Fibroblast of lung (primary cell): ENCODE results near the gene APOO. TPM values are rescaled to one million over a fixed set of nuclear protein-coding genes. Genes with fewer than 3 reads are reported as not detected.

Experiments
- DNase-seq, 2 donors: peaks; one replicate each; pipeline versions ENCODE4 v3.0.0 to v3.0.0-alpha.2; 2010; ENCODE audit warnings: low read depth in 2 of 2
- H2AFZ ChIP-seq: 2 replicates; pipeline ENCODE4 v1.5.1; 2012; ENCODE audit warnings: low read length, control low read depth, inconsistent platforms
- H3K27ac ChIP-seq: 2 replicates; pipeline ENCODE4 v1.5.1; 2011; ENCODE audit warnings: low read length, control low read depth; ENCODE audit not compliant: insufficient read depth
- H3K27me3 ChIP-seq: 2 replicates; pipeline ENCODE4 v1.5.1; 2011; ENCODE audit warnings: mild to moderate bottlenecking, low read length; ENCODE audit not compliant: control insufficient read depth, insufficient read depth
- H3K36me3 ChIP-seq: 2 replicates; pipeline ENCODE4 v1.5.1; 2011; ENCODE audit warnings: low read length; ENCODE audit not compliant: control insufficient read depth, insufficient read depth
- H3K4me1 ChIP-seq: 2 replicates; pipeline ENCODE4 v1.5.1; 2011; ENCODE audit warnings: low read length; ENCODE audit not compliant: control insufficient read depth, insufficient read depth; ENCODE audit errors: extremely low read depth
- H3K4me2 ChIP-seq: 2 replicates; pipeline ENCODE4 v1.5.1; 2011; ENCODE audit warnings: low read length, control low read depth; ENCODE audit not compliant: insufficient read depth; ENCODE audit errors: extremely low read depth
- H3K4me3 ChIP-seq, 4 experiments: fragments of 200-600 bp in 1 of 4; sonication (generic) in 1 of 4; replicated peaks in 1 of 4; 2 replicates each; pipeline ENCODE4 v1.5.1; 2011 to 2016; ENCODE audit warnings: low read length in 4 of 4, low read depth in 3 of 4, mild to moderate bottlenecking in 3 of 4, control low read depth in 2 of 4, inconsistent platforms in 1 of 4, mixed read lengths in 1 of 4; ENCODE audit not compliant: insufficient read depth in 1 of 4; ENCODE audit errors: control extremely low read depth in 1 of 4
- H3K79me2 ChIP-seq: 2 replicates; pipeline ENCODE4 v1.5.1; 2012; ENCODE audit warnings: mild to moderate bottlenecking, low read length, inconsistent platforms; ENCODE audit not compliant: control insufficient read depth, insufficient read depth
- H3K9ac ChIP-seq: 2 replicates; pipeline ENCODE4 v1.5.1; 2011; ENCODE audit warnings: mild to moderate bottlenecking, low read length, control low read depth; ENCODE audit not compliant: insufficient read depth
- H3K9me3 ChIP-seq: 2 replicates; pipeline ENCODE4 v1.5.1; 2012; ENCODE audit warnings: low read depth, low read length; ENCODE audit not compliant: control insufficient read depth, insufficient read depth
- H4K20me1 ChIP-seq: 2 replicates; pipeline ENCODE4 v1.5.1; 2011; ENCODE audit warnings: low read length; ENCODE audit not compliant: control insufficient read depth, insufficient read depth; ENCODE audit errors: extremely low read depth
- EZH2 ChIP-seq: IDR thresholded peaks from 2 replicates; pipeline ENCODE4 v1.5.1; 2012; ENCODE audit warnings: low read length, control low read depth, mild to moderate bottlenecking; ENCODE audit errors: missing control alignments
- polyA plus RNA-seq, 2 donors: library from polyadenylated mRNA; depleted of rRNA in 1 of 2; stranded (reverse) in 1 of 2; unstranded in 1 of 2; fragments of >200 nt; gene quantifications; 2 replicates each; pipeline ENCODE4 v1.2.1, GENCODE V29; 2011 to 2012; ENCODE audit warnings: missing spikeins in 1 of 2
- total RNA-seq: library from RNA; depleted of rRNA; stranded (reverse); fragments of >200 nt; gene quantifications from 2 replicates; pipeline ENCODE4 v1.2.1, GENCODE V29; 2014
- TF ChIP-seq, protein P1 (sequence below), 2 donors: IDR thresholded peaks in 1 of 2; conservative IDR thresholded peaks in 1 of 2; 1 replicate in 1 of 2; 2 replicates in 1 of 2; pipeline ENCODE4 v1.5.1; 2011 to 2012; ENCODE audit warnings: low read length in 2 of 2, control low read depth in 1 of 2, inconsistent platforms in 1 of 2, low read depth in 1 of 2, mild to moderate bottlenecking in 1 of 2

The APOO gene
- total and polyA plus RNA-seq, 2 donors (not counting 1 experiment from before 2014, with no cell fraction given), result 8.1 to 17.0 TPM

DNA sequence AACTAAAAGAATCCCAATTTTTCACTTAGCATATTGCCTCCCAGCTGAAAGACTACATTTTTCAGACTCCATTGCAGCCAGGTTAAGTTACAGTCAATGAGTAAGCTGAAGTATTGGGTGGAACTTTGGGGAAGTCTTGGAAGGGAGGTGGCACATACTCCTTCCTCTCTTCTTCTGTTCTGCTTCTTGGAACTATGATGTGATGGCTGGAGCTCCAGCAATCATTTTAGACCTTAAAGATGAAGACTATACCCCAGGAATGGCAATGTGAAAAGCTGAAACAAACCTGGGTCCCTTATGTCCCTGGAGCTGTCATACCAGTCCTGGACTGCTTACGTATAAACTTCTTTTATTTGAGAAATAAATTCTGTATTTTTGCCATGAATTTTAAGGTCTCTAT lies 93.9 kb downstream of the APOO start:
- Histone ChIP-seq H2AFZ (no peak overlapping the region), H3K9ac (no peak overlapping the region), H3K9me3 (no peaks in the 10 kb centered on the region), H3K79me2 (no peaks in the 10 kb centered on the region), H3K36me3 (no peaks in the 10 kb centered on the region), H3K4me3 (no peak overlapping the region), H3K4me1 (no peaks in the 10 kb centered on the region), H3K27ac (no peak overlapping the region), H3K4me2 (no peak overlapping the region), H4K20me1 (no peaks in the 10 kb centered on the region), H3K27me3 (no peaks in the 10 kb centered on the region)
- TF ChIP-seq, protein P1, sequence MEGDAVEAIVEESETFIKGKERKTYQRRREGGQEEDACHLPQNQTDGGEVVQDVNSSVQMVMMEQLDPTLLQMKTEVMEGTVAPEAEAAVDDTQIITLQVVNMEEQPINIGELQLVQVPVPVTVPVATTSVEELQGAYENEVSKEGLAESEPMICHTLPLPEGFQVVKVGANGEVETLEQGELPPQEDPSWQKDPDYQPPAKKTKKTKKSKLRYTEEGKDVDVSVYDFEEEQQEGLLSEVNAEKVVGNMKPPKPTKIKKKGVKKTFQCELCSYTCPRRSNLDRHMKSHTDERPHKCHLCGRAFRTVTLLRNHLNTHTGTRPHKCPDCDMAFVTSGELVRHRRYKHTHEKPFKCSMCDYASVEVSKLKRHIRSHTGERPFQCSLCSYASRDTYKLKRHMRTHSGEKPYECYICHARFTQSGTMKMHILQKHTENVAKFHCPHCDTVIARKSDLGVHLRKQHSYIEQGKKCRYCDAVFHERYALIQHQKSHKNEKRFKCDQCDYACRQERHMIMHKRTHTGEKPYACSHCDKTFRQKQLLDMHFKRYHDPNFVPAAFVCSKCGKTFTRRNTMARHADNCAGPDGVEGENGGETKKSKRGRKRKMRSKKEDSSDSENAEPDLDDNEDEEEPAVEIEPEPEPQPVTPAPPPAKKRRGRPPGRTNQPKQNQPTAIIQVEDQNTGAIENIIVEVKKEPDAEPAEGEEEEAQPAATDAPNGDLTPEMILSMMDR (conservative IDR thresholded peaks at IDR 0.05 in 1 of 2, IDR thresholded peaks at IDR 0.05 in 1 of 2; ENCODE audit: low read depth in 1 of 2, low read length in 2 of 2), result no peak
- no peak for TF ChIP-seq EZH2
- DNase-seq, result no peak

DNA sequence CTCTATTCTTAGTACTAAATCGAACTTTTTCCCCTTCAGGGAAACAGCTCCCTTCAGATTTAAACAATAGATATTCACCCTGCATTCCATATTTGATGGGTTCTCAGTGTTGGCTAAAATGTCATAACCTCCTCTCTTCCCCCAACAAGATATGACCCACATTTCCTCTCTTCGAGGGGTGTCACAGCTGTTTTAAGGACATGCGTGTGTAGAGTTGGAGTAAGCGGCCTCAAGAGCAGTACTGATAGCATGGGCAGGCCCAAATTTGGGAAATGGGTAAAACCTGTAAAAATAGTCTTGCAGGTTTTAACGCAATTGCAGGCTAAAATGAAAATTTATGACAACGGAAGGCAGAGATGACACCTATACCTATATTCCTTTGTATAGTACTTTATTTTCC lies 96.1 kb downstream of the APOO start:
- H3K27me3 ChIP-seq, result no peaks in the 10 kb centered on the region
- TF ChIP-seq EZH2, result no peak
- no peak overlapping the region for H3K4me3 ChIP-seq
- H3K4me2 ChIP-seq, result no peak overlapping the region
- no peaks in the 10 kb centered on the region for H3K9me3 ChIP-seq
- H3K4me1 ChIP-seq, result no peaks in the 10 kb centered on the region
- H3K36me3 ChIP-seq, result no peaks in the 10 kb centered on the region
- H3K9ac ChIP-seq, result no peak overlapping the region
- no peak overlapping the region for H2AFZ ChIP-seq
- DNase-seq, result no peak
- no peaks in the 10 kb centered on the region for H3K79me2 ChIP-seq
- H4K20me1 ChIP-seq, result no peaks in the 10 kb centered on the region
- no peak overlapping the region for H3K27ac ChIP-seq

DNA sequence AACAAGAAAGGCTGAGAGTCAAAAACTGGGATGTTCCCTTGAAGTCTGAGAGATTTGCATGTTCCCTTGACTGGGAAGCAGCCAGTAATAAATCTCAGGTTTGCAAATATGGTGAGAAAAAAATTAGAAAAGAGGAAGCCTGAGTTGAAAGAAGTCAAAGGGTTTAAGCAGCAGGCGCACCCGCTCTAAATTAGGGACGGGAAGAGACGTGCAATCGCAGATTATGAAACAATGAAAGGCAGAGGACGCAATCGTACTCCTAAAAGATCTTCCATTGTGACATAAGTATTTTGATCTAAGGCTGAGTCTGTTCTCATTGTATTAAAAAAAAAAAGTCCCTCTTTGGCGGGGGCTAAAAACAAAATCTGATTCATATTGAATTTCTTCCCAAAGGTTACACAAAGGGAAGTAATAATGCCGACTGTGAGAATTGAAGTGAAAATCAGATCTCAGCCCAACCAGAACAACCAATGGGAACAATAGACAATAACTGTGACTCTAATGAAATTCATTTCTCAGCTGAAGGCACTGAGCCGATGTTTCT lies 96.6 kb downstream of the APOO start:
- Histone ChIP-seq H3K79me2 (no peaks in the 10 kb centered on the region), H3K9ac (no peak overlapping the region), H3K4me2 (no peak overlapping the region), H3K36me3 (no peaks in the 10 kb centered on the region), H3K27ac (no peak overlapping the region), H2AFZ (no peak overlapping the region), H4K20me1 (no peaks in the 10 kb centered on the region), H3K4me1 (no peaks in the 10 kb centered on the region), H3K27me3 (no peaks in the 10 kb centered on the region), H3K4me3 (no peak overlapping the region), H3K9me3 (no peaks in the 10 kb centered on the region)
- no peak for TF ChIP-seq EZH2
- TF ChIP-seq, protein P1 (conservative IDR thresholded peaks at IDR 0.05 in 1 of 2, IDR thresholded peaks at IDR 0.05 in 1 of 2; ENCODE audit: low read depth in 1 of 2, low read length in 2 of 2), result no peak
- DNase-seq, result no peak
